ENCODE results near the gene CRADD.

CRADD gene

GRCh38 chr12:93680006-93680405 lies 2.8 kb downstream of the CRADD start:
- no peak for DNase-seq (ENCODE audit: low read depth)
- no peak for TF ChIP-seq CTCF (conservative IDR thresholded peaks at IDR 0.05; ENCODE audit: low read depth, low read length)
- no peak overlapping the region for H3K4me3 ChIP-seq (ENCODE audit: low read length)

- no peak overlapping the region for H3K4me3 ChIP-seq (ENCODE audit: low read length)
- no peak for TF ChIP-seq CTCF (conservative IDR thresholded peaks at IDR 0.05; ENCODE audit: low read depth, low read length)
- DNase-seq (ENCODE audit: low read depth), result no peak
These were observed 5.7 kb downstream of the CRADD start for GRCh38 chr12:93682846-93683261.

GRCh38 chr12:93683410-93683809 lies 6.2 kb downstream of the CRADD start:
- no peak for TF ChIP-seq CTCF (conservative IDR thresholded peaks at IDR 0.05; ENCODE audit: low read depth, low read length)
- no peak overlapping the region for H3K4me3 ChIP-seq (ENCODE audit: low read length)

GRCh38 chr12:93684716-93685115 lies 7.5 kb downstream of the CRADD start:
- no peak for DNase-seq (ENCODE audit: low read depth)
- no peak for TF ChIP-seq CTCF (conservative IDR thresholded peaks at IDR 0.05; ENCODE audit: low read depth, low read length)
- no peak overlapping the region for H3K4me3 ChIP-seq (ENCODE audit: low read length)

More at GRCh38 chr12:93683410-93683809, 6.2 kb downstream of the CRADD start:
- DNase-seq (ENCODE audit: low read depth), result no peak

GRCh38 chr12:93686572-93687356 lies 9.6 kb downstream of the CRADD start:
- H3K4me3 ChIP-seq (ENCODE audit: low read length), result no peak overlapping the region
- DNase-seq (ENCODE audit: low read depth), result no peak
- TF ChIP-seq CTCF (conservative IDR thresholded peaks at IDR 0.05; ENCODE audit: low read depth, low read length), result no peak

GRCh38 chr12:93689076-93689834 lies 12.1 kb downstream of the CRADD start:
- H3K4me3 ChIP-seq (ENCODE audit: low read length), result no peak overlapping the region
- TF ChIP-seq CTCF (conservative IDR thresholded peaks at IDR 0.05; ENCODE audit: low read depth, low read length), result no peak
- no peak for DNase-seq (ENCODE audit: low read depth)
